HCT116 (cell line): ENCODE data around the gene AFF1.

Experiments
- EGR1 ChIP-seq: IDR thresholded peaks from 2 replicates; pipeline ENCODE4 v1.6.1; 2012; ENCODE audit warnings: low read depth
- POLR2A ChIP-seq: IDR thresholded peaks from 2 replicates; pipeline ENCODE4 v1.7.0; 2011; ENCODE audit warnings: borderline replicate concordance; ENCODE audit not compliant: insufficient read depth, insufficient read length; ENCODE audit errors: extremely low read depth
- REST ChIP-seq: IDR thresholded peaks from 2 replicates; pipeline ENCODE4 v1.6.1; 2012; ENCODE audit warnings: low read depth
- SIN3A ChIP-seq: IDR thresholded peaks from 2 replicates; pipeline ENCODE4 v1.6.1; 2012; ENCODE audit warnings: low read depth
- ZNF274 ChIP-seq: fragments of 200-500 bp; sonication (Bioruptor generic); IDR thresholded peaks from 2 replicates; pipeline ENCODE4 v1.6.1; 2014; ENCODE audit warnings: mild to moderate bottlenecking, low read depth, low read length, inconsistent platforms
- TF ChIP-seq, protein P1 (sequence below), 3 experiments: fragments of 200-600 bp in 1 of 3; sonication (generic) in 1 of 3; IDR thresholded peaks in 2 of 3; conservative IDR thresholded peaks in 1 of 3; 2 replicates each; pipeline ENCODE4 v1.5.1; 2012 to 2017; ENCODE audit warnings: low read depth in 2 of 3, low read length in 2 of 3, antibody characterized with exemption in 1 of 3, borderline replicate concordance in 1 of 3, control low read depth in 1 of 3, mild to moderate bottlenecking in 1 of 3, mixed read lengths in 1 of 3, mixed run types in 1 of 3, moderate library complexity in 1 of 3; ENCODE audit not compliant: insufficient read depth in 1 of 3
- TF ChIP-seq, protein P2 (sequence below): IDR thresholded peaks from 2 replicates; pipeline ENCODE4 v1.6.1; 2012

GRCh38 chr4:86890790-86891189 is 44.0 kb upstream of the AFF1 start:
- TF ChIP-seq, protein P1, sequence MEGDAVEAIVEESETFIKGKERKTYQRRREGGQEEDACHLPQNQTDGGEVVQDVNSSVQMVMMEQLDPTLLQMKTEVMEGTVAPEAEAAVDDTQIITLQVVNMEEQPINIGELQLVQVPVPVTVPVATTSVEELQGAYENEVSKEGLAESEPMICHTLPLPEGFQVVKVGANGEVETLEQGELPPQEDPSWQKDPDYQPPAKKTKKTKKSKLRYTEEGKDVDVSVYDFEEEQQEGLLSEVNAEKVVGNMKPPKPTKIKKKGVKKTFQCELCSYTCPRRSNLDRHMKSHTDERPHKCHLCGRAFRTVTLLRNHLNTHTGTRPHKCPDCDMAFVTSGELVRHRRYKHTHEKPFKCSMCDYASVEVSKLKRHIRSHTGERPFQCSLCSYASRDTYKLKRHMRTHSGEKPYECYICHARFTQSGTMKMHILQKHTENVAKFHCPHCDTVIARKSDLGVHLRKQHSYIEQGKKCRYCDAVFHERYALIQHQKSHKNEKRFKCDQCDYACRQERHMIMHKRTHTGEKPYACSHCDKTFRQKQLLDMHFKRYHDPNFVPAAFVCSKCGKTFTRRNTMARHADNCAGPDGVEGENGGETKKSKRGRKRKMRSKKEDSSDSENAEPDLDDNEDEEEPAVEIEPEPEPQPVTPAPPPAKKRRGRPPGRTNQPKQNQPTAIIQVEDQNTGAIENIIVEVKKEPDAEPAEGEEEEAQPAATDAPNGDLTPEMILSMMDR (IDR thresholded peaks at IDR 0.05 in 2 of 3, conservative IDR thresholded peaks at IDR 0.05 in 1 of 3; ENCODE audit: borderline replicate concordance in 1 of 3, insufficient read depth in 1 of 3, low read depth in 2 of 3, low read length in 2 of 3) = no peak
- no peak for TF ChIP-seq SIN3A
- no peak for TF ChIP-seq POLR2A
- TF ChIP-seq ZNF274 = no peak
- no peak for TF ChIP-seq REST
- TF ChIP-seq EGR1 = no peak
- TF ChIP-seq, protein P2, sequence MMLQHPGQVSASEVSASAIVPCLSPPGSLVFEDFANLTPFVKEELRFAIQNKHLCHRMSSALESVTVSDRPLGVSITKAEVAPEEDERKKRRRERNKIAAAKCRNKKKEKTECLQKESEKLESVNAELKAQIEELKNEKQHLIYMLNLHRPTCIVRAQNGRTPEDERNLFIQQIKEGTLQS = no peak
